NCI-H2171 (cell line): ENCODE results near the gene PLB1.
"Not testable (repeated sequence)": the region's sequence is repeated elsewhere in the genome, so short reads cannot be mapped to it uniquely, and the experiment has no call there.

ENCODE experiments used
- DNase-seq: peaks from one replicate; lab custom pipeline; 2025; lab: John Stamatoyannopoulos, UW

PLB1 gene

DNA sequence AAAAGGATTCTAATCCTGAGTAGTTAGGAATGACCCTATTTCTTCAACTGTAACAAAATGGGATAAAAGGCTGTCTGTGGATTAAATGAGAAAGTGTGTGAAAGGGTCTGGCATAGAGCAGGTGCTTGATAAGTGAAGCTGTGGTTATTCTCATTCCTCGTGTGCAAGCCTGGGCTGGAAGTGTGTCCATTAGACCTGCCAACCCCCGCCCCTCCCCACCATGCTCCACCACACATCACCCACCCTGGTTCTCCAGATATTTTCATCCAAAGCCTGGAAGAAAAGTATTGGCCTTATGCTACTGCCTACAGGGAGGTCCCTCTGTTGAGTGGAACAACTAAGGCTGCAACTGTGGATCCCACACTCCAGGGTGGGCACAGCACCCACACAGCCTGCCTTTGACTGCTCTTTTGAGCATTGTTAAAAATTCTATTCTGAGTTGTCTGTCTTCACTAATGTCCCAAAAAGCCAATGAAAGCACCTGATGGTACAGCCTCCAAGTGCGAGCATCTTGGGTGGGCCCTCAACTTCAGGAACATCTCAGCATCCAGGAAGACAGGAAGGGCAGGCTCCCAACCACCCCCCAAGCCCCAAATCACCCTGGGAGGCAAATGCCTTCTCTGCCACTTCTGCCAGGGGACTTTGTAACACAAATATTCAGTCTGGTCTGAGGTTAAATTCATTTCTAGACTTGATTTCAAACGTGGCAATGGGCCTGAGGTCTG, 153.0 kb downstream of the PLB1 start:
- no peak for DNase-seq

GRCh38 chr2:28649481-28650265, 153.8 kb downstream of the PLB1 start:
- no peak for DNase-seq

DNA sequence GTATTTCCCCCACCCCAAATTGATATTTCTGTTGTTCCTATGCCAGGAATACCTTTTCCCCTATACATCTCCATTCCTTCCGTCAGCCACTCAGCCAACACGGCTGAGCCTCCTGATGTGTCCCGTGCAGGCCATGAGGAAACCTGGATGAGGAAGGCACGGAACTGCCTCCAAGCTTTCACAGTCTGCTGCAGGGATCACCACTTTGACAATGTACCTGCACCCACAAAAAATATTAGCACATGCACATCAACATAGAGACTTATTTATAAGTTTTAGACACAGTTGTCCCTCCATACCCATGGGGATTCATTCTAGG, 154.4 kb downstream of the PLB1 start:
- DNase-seq = no peak

DNA sequence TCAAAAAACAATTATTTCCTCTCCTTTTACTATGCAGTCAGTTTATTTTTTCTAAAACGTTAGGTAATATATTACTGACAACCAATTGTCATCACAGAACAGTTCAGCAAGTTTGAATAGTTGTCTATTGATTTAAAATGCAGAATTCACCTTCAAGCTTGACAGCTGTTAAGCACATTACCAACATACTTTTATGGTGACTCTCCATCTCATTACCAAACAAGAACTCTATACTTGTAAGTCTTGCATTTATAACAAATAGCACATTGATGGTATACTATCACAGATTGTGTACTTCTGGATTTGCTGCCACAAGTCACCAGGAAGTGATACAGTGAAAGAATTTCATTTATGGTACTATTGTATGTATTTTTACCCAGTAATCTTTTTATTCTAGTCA, 156.4 kb downstream of the PLB1 start:
- no peak for DNase-seq

GRCh38 chr2:28653892-28654662, 158.2 kb downstream of the PLB1 start:
- no peak for DNase-seq

DNA sequence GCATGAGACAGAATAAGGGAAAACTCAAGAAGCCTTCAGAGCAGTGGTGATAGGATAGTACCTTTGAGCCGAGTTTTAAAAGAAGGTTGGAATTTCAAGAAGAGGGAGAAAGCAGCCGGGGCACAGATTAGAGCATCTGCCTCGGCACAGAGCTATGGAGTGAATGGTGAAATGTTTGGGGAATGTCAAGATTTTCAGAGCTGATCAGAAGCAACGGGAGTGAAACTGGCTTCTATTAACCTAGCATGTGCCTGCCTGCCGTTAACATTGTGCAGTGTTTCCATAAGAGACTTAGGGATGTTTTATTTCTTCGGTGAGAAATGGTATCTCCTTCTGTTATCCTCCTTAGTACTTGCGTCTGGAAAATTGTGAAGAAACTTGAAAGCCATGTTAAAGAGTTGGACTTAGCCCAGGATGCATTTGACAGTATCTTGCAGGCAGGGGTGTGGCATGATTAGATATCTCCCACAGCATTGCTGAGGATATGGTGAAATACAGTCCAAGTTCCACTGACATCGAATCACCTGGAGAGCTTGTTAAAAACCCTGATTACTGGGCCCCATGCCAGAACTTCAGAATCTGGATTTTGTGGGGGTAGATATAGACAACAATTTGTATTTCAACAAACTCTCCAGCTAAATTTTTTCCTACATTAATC, 158.9 kb downstream of the PLB1 start:
- no peak for DNase-seq

DNA sequence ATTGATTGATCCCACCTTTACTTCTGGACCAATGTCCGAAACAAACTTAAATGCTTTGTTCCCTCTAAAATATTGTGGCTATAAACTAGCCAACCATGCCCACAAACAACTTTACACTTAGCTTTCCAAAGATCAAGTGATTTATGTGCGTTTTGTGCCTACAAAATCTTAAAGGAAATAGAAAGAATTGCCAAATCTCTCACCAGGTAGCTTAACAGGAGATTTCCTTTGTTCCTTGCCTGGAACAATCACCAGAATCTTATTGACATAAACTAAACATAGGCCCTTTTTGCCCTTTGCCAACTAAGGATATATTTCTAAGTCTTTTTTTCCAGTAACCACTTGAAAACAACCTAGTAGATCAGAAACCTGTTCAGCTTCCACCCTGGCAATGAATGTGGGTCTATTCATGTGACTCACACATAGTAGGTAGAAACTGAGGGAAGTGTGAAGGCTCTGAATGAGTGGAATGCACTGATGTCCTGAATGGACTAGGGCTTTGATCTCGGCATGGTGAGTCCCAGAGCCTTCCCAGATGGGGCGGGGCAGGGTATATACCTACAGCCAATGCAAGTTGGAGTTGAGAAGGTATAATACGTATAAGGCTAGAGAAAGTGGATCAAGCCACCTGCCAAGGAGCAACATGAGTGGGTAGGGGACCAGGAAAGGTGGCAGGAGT, 161.2 kb downstream of the PLB1 start:
- DNase-seq = no peak

GRCh38 chr2:28658369-28658768, 162.5 kb downstream of the PLB1 start:
- no peak for DNase-seq

DNA sequence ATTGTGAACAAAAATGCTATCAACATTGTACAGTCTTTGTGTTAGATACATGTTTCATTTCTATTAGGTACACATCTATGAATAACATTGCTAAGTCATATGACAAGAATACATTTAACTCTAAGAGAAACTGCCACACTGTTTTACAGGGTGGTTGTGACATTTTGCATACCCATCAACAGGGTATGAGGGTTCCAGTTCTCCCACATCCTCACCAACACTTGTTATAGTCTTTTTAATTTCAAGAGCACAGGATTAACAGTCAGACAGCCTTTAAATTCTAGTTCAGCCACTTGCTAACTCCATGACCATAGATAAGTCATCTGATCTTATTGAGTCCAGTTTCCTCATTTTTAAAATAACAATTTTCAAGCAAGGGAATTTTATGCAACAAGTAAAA, 163.3 kb downstream of the PLB1 start:
- DNase-seq = no peak

GRCh38 chr2:28661589-28662001, 165.7 kb downstream of the PLB1 start:
- no peak for DNase-seq

DNA sequence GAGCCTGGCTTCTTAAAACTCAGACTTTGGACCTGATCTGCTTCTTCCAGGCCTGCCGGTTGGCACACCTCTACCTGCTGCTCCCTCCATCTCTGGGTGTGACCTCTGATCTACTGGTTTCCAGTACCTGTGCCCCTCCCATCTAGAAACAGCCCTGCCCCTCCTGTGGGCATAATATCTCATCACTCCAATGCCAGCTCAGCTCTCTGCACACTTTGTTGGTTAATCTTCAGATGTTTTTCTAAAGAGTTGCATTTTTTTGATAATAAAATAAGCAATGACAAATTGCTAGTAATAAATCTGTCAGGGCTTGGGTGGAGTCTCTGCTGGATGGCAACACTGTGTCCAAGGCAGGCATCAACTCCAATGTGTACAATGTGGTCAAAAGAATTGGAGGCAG, 166.2 kb downstream of the PLB1 start:
- DNase-seq = no peak

DNA sequence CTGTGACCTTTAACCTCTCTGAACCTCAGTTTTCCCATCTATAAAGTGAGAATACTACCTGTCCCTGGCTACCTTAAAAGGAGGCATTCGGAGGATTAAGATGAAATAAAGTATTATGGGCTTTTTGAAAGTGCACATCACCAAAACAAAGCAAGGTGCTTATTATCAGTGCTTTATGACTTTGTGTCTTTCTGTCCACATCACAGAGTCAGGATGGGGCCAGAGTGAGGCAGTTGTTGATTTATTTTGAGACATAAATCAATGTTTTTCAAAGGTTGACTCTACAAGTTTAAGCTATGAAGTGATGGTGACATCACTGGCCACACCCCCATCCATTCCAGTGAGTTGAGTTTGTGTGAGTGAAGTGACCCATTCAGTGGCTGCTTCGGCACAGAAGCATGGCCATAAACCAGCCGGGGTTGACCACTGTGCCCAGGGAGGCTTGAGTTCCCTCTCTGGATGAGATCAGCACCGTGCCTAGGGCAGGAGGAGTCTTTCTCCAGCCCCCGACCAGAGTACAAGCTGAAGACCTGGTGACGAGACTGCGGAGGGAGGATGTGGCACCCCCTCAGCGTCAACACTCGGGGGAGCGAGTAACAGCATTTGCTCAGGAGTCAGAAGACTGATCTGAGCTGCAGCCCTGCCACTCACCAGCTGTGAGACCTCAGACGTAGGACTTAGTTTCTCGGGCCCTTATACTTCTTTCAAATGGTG, 166.8 kb downstream of the PLB1 start:
- DNase-seq = no peak

DNA sequence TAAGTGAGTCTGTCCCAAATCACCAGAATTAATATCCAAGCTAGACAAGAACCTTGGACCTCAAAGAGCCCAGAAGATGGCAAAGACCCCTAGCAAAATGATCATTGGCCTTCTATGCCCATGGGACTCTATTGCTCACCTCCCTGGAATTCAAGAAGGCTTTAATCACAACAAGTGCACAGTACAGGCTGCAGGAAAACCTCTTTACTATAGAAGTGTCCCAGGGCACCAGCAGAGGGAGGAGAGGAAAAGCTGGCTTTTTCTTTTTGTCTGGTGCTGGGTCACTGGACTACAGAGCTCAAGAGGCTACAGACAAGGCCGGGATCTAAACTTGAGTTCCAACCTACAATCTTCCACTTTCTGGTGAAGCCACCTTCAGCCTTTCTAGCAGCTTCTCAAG, 167.5 kb downstream of the PLB1 start:
- DNase-seq = no peak

DNA sequence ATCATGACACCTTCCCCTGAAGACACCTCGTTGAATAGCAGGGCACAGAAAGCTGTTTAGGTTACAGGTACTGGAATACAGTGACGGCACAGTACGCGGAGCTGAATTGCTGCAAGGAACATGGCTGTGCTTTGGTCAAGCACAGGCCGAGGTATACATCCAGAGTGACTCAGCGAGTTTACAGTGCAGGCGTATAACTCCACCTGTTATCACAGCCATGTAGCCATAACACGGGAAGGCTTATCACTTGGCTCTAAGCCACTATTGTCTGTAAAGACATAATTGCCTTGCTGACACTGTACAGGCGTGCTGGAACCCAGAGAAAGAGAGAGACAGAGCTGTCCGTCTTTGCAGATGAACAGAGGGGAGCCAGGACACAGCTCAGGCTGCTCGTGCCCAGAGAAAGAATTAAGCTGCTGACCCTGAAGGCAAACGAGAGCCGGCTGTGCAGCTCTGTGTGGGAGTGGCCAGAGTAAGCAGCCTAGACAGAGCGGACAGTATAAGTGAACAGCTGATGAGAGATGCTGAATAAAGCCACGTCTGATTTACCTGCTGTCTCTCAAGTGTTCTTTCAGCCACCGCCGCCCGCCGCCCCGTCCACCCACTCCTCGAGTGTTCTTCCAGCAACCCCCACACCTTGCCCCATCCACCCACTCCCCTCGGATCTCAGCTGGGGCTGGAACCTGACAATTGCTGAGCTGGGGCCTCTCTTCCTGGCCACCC, 168.4 kb downstream of the PLB1 start:
- no peak for DNase-seq

DNA sequence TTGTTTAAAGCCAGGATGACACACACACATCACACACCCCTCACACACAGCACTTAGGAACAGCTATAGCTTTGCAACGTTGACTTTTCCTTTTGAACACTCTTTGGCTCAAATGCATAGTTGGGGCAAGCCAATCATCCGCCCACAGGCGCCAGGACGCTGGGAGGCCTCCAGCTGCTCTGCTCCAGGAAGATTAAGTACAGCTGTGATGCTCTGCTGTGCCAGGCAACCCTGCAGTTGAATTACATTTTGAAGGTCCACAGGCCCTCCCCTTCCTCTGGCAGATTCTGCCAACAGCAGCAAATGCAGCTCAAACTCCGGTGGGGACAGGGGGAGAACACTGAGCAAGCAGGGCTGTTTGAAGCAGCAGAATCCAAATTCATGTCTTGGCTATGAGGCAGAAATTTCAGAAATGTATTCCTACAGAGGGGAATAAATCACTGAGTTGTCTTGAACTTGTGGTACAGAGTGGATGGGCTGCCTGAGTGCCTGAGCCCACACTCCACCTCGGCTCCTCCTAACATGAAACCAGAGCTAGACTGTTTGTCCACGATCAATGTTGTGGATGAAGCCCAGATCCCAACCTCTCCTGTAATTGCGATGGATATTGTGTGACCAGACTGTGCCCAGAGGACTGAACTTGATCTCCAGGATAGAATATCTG, 169.3 kb downstream of the PLB1 start:
- no peak for DNase-seq

GRCh38 chr2:28665811-28666377, 170.0 kb downstream of the PLB1 start:
- DNase-seq = not testable (repeated sequence)

DNA sequence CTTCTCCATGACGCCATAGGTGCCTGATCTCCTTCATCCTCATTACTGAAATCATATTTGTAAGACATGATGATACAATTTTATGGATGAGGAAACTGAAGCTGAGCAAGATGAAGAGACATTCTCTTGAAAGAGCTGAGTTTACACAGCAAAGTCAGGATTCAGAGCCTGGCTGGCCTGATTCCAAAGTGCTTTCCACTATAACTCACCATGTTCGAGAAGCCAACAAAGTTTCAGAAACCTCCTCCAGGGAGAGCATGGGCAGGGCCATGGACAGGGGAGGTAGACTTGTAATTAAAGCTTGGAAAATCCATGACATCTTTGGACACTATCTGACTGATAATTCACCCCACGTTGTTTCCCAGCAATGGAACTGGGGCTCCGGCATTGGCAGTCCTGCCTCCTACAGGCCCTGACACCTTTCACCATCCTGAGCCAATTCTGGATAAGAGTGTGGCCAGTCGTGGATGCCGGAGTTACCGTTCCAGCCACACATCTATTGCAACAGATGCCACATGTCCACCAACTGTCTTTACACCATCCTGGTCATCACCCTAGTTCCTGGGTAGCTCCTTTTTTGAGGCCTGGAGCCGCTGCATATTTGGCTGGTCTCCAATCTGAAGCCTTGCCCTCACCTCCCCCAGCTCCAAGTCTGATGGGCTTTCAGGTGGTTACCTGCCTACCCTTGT, 170.8 kb downstream of the PLB1 start:
- no peak for DNase-seq

GRCh38 chr2:28667261-28667660, 171.4 kb downstream of the PLB1 start:
- no peak for DNase-seq
